Dedifferentiated amniotic fluid mesenchymal stem cell (primary cell): Measurements from ENCODE around the gene SHQ1.
"Not testable (repeated sequence)": the region's sequence is repeated elsewhere in the genome, so short reads cannot be mapped to it uniquely, and the experiment has no call there.

Source experiments
- DNase-seq: peaks from one replicate; pipeline ENCODE4 v3.0.0-alpha.2; 2016; ENCODE audit errors: extremely low spot score

Gene SHQ1

GRCh38 chr3:72748659-72749058 lies 99.6 kb downstream of the SHQ1 start:
- no peak for DNase-seq

GRCh38 chr3:72746430-72747411 lies 101.5 kb downstream of the SHQ1 start:
- no peak for DNase-seq

GRCh38 chr3:72745146-72745999 lies 102.9 kb downstream of the SHQ1 start:
- DNase-seq = no peak

GRCh38 chr3:72744330-72744729 lies 103.9 kb downstream of the SHQ1 start:
- DNase-seq = no peak

- DNase-seq = no peak
These were observed 108.4 kb downstream of the SHQ1 start for GRCh38 chr3:72739531-72740466.

- DNase-seq = no peak
These were observed 109.3 kb downstream of the SHQ1 start for GRCh38 chr3:72738752-72739530.

GRCh38 chr3:72735072-72735471 lies 113.2 kb downstream of the SHQ1 start:
- DNase-seq = not testable (repeated sequence)

- no peak for DNase-seq
These were observed 114.6 kb downstream of the SHQ1 start for GRCh38 chr3:72733676-72734075.

GRCh38 chr3:72732666-72733345 lies 115.4 kb downstream of the SHQ1 start:
- not testable (repeated sequence) for DNase-seq

- DNase-seq = no peak
These were observed 119.2 kb downstream of the SHQ1 start for GRCh38 chr3:72728958-72729467.

- no peak for DNase-seq
These were observed 119.8 kb downstream of the SHQ1 start for GRCh38 chr3:72728329-72728889.

- DNase-seq = no peak
These were observed 120.5 kb downstream of the SHQ1 start for GRCh38 chr3:72727726-72728125.

GRCh38 chr3:72727172-72727571 lies 121.1 kb downstream of the SHQ1 start:
- no peak for DNase-seq

GRCh38 chr3:72725229-72725628 lies 123.0 kb downstream of the SHQ1 start:
- DNase-seq = no peak

- no peak for DNase-seq
These were observed 124.2 kb downstream of the SHQ1 start for GRCh38 chr3:72724070-72724469.

- peak; percentile 59 for DNase-seq
These were observed 125.1 kb downstream of the SHQ1 start for GRCh38 chr3:72722930-72723726.

GRCh38 chr3:72721683-72722381 lies 126.4 kb downstream of the SHQ1 start:
- DNase-seq = no peak

- DNase-seq = no peak
These were observed 127.7 kb downstream of the SHQ1 start for GRCh38 chr3:72720566-72720965.
